HG02623 (cell line): ENCODE measurements around the gene GCNT2.
"Not testable (repeated sequence)": the region's sequence is repeated elsewhere in the genome, so short reads cannot be mapped to it uniquely, and the experiment has no call there.

ENCODE experiments used
- ATAC-seq: cut with Tn5 transposase; IDR thresholded peaks from one replicate; pipeline ENCODE4 v1.9.1; 2021; ENCODE audit warnings: moderate library complexity; ENCODE audit not compliant: unreplicated experiment

The GCNT2 gene

DNA sequence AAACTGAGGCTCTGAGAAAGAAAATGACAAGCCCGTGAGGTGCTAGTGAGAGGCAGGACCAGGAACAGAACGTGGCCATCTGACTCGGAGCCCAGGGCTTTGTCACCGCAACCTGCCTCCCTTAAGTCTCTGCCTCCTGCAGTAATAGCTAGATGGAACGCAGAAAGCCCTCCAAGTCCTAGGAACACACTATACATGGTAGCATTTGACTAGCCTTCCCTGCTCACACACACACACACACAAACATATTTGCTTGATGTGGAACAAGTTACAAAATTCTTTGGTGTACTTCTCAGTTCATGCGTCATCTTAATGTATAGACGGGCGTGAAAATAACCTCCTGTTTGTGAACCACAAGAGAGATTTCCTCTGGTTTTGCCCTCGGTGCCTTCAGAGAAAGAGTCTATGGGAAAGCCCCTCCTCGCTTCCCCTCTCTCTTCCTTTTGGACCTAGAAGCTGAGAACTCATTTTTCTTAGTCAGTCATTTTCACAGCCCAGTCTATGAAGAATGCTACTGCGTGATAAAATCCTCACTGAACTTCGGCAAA lies 134.4 kb downstream of the GCNT2 start:
- no peak for ATAC-seq

DNA sequence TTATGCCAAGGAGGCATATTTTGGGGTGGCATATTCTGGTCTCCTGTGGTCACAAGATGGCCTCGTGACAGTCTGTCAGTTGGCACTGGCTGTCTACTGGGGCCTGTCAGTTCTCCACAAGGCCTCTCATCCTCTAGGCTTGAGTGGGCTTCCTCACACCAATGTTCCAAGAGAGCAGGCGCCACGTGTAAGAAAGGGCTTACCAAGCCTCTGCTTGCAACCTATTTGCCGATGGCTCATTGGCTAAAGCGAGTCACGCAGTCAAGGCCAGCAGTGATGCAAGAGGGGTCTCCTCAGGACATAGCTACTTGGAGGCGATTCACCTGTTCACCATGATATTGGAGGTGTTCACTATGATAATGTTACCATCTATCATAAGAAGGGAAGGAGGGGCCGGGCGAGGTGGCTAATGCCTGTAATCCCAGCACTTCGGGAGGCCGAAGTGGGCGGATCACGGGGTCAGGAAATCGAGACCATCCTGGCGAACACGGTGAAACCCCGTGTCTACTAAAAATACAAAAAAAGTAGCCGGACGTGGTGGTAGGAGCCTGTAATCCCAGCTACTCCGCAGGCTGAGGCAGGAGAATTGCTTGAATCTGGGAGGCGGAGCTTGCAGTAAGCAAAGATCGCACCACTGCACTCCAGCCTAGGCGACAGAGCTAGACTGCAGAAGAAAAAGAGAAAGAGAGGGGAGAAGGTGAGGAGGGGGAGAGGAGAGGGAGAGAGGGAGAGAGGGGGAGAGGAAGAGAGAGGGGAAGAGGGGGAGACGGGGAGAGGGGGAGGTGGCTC lies 138.0 kb downstream of the GCNT2 start:
- ATAC-seq, result no peak

DNA sequence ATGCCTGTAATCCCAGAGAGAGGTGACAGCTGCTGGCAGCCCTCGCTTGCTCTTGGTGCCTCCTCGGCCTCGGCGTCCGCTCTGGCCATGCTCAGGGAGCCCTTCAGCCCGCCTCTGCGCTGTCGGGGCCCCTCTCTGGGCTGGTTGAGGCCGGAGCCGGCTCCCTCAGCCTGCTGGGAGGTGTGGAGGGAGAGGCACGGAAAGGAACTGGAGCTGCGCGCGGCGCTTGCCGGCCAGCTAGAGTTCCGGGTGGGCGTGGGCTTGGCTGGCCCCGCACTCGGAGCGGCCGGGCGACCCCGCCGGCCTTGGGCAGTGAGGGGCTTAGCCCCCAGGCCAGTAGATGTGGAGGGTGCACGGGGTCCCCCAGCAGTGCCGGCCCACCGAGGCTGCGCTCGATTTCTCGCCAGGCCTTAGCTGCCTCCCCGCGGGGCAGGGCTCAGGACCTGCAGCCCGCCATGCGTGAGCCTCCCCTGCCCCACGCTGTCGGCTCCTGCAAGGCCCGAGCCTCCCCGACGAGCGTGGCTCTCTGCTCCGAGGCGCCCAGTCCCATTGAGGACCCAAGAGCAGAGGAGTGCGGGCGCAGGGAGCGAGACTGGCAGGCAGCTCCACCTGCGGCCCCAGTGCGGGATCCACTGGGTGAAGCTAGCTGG lies 138.7 kb downstream of the GCNT2 start:
- no peak for ATAC-seq

DNA sequence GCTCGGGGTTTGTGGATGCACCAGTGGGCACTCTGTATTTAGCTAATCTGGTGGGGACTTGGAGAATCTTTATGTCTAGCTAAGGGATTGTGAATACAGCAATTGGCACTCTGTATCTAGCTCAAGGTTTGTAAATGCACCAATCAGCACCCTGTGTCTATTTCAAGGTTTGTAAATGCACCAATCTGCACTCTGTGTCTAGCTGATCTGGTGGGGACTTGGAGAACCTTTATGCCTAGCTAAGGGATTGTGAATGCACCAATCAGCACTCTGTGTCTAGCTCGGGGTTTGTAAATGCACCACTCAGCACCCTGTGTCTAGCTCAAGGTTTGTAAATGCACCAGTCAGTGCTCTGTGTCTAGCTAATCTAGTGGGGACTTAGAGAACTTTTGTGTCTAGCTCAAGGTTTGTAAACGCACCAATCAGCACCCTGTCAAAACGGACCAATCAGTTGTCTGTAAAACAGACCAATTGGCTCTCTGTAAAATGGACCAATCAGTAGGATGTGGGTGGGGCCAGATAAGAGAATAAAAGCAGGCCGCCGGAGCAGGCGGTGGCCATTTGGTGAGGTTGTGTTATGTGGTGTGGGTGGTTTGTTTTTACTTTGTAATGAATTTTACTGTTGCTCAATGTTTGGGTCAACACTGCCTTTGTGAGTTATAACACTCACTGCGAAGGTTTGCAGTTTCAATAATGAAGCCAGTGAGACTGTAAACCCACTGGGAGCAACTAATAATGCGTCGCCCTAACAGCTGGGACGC lies 139.5 kb downstream of the GCNT2 start:
- ATAC-seq, result not testable (repeated sequence)

DNA sequence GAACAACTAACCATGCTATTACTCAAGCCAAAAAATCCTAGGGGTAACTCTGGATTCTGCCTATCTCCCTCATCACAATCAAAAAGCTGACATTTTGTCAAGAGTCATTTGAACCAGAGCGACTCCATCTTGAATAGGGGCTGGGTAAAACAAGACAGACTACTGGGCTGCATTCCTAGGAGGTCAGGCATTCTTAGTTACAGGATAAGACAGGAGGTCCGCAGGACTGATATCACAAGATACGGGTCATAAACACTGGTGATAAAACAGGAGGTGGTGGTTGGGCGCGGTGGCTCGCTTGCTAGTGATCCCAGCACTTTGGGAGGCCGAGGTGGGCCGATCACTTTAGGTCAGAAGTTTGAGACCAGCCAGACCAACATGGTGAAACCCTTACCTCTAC lies 141.1 kb downstream of the GCNT2 start:
- ATAC-seq, result no peak

DNA sequence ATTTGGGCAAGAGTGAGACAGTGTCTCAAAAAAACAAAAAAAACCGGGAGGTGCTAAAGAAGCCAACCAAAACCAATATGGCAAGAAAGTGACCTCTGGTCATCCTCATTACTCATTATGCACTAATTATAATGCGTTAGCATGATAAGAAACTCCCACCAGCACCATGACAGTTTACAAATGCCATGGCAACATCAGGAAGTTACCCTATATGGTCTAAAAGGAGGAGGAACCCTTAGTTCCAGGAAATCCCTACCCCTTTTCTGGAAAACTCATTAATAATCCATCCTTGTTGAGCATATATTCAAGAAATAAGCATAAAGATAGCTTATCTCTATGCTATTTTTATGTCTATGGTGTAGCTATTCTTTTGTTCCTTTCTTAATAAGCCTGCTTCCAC lies 141.6 kb downstream of the GCNT2 start:
- no peak for ATAC-seq

DNA sequence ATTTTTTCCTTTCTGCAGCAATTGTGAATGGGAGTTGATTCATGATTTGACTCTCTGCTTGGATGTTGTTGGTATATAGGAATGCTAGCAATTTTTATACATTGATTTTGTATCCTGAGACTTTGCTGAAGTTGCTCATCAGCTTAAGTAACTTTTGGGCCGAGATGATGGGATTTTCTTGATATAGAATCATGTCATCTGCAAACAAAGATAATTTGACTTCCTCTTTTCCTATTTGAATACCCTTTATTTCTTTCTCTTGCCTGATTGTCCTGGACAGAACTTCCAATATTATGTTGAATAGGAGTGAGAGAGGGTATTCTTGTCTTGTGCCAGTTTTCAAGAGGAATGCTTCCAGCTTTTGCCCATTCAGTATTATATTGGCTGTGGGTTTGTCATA lies 144.4 kb downstream of the GCNT2 start:
- not testable (repeated sequence) for ATAC-seq

DNA sequence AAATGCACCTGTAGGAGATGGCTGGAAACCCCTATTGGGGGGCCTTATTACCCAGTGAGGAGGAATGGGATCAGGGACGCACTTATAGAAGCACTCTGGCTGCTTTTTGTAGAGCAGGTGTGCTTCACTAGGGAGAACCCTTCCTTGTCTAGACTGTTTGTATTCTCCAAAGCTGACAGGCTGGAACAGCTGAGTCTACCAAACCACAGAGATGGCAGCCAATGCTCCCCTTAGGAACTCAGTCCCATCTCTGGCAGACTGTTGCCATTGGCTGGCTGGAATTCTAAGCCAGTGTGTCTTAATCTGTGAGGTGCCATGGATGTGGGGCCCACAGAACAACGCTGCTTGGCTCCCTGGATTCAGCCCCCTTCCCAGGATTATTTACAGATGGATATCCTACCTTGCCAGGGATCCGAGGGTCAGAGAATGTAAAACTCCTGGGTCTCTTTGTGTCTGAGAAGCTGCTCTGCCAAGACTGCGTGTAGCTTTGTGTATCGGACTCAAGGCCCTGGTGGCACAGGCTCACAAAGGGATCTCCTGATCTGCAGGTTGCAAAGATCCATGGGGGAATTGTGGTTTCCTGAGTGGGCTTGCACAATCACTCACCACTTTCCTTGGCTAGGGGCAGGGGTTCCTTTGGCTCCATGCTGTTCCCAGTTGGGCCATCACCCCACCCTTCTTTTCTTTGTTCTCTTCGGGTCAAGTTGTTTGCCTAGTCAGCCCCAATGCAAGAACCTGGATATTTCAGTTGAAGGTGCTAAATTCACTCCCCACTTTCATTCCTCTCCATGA lies 147.2 kb downstream of the GCNT2 start:
- ATAC-seq, result no peak

DNA sequence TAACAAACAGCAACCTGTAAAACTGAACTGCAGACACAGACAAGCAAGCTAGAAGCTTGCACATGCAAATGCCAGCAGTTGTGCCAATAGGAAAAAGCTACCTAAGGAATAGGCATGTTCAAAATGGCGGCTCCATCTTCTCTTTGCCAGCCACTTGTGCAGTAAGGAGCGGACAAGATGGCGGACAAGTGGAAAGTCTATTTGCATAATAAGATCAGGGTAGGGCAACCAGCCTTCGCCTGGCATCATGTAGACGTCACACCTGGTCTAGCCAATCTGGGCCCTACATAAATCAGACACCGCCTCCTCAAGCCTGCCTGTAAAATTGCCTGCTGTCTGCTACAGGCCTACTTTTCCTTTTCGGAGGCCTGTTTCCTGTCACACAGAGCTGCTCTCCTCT lies 155.3 kb downstream of the GCNT2 start:
- no peak for ATAC-seq

DNA sequence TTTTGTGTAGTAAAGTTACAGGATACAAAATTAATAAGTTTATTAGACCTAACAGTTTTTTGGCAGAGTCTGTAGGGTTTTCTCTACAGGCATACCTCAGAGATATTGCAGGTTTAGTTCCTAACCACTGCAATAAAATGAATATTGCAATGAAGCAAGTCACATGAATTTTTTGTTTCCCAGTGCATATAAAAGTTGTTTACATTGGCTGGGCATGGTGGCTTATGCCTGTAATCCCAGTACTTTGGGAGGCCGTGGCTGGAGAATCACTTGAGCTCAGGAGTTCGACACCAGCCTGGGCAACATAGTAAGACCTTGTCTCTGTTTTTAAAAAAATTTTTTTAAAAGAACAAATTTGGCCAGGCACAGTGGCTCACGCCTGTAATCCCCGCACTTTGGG lies 157.3 kb downstream of the GCNT2 start:
- ATAC-seq, result no peak
